Measurements from ENCODE around the gene FBXL19. TPM values are rescaled to one million over a fixed set of nuclear protein-coding genes. Genes with fewer than 3 reads are reported as not detected.

FBXL19 gene
- total RNA-seq, 1 experiment from 2014 or later: 89.8 TPM

GRCh38 chr16:30922960-30923535 is 324 bp upstream of the FBXL19 start:
- Histone ChIP-seq H3K36me3 (replicated peaks; ENCODE audit: control insufficient read depth, insufficient read depth, low read length) (no peaks in the 10 kb centered on the region; the same call in 1 of the 2 replicates), H3K4me3 (ENCODE audit: insufficient read depth, low read depth, low read length) (peak overlapping the region; percentile 77), H3K27me3 (ENCODE audit: control insufficient read depth, insufficient read depth, low read length) (no peaks in the 10 kb centered on the region)
- DNase-seq: peak; percentile 94

GRCh38 chr16:30924076-30924912 is 922 bp downstream of the FBXL19 start:
- DNase-seq: peak; percentile 87

GRCh38 chr16:30924913-30925631 is 1.7 kb downstream of the FBXL19 start:
- peak; percentile 51 for DNase-seq
- Histone ChIP-seq H3K4me3 (ENCODE audit: insufficient read depth, low read depth, low read length) (peak overlapping the region; percentile 77), H3K36me3 (replicated peaks; ENCODE audit: control insufficient read depth, insufficient read depth, low read length) (peaks cover 5% of the 10 kb centered on the region), H3K27me3 (ENCODE audit: control insufficient read depth, insufficient read depth, low read length) (no peaks in the 10 kb centered on the region)

More at GRCh38 chr16:30924076-30924912, 922 bp downstream of the FBXL19 start:
- H3K36me3 ChIP-seq (replicated peaks; ENCODE audit: control insufficient read depth, insufficient read depth, low read length): peaks cover 5% of the 10 kb centered on the region
- H3K4me3 ChIP-seq (ENCODE audit: insufficient read depth, low read depth, low read length): peak overlapping the region; percentile 77
- no peaks in the 10 kb centered on the region for H3K27me3 ChIP-seq (ENCODE audit: control insufficient read depth, insufficient read depth, low read length)

- DNase-seq: peak; percentile 48
- Histone ChIP-seq H3K27me3 (ENCODE audit: control insufficient read depth, insufficient read depth, low read length) (no peaks in the 10 kb centered on the region), H3K36me3 (replicated peaks; ENCODE audit: control insufficient read depth, insufficient read depth, low read length) (peaks cover 8% of the 10 kb centered on the region), H3K4me3 (ENCODE audit: insufficient read depth, low read depth, low read length) (no peak overlapping the region)
These were observed 2.2 kb downstream of the FBXL19 start for GRCh38 chr16:30925632-30925987.

GRCh38 chr16:30925995-30926811 is 2.8 kb downstream of the FBXL19 start:
- H3K36me3 ChIP-seq (replicated peaks; ENCODE audit: control insufficient read depth, insufficient read depth, low read length): peaks cover 13% of the 10 kb centered on the region
- no peak overlapping the region for H3K4me3 ChIP-seq (ENCODE audit: insufficient read depth, low read depth, low read length)
- DNase-seq: peak; percentile 36
- no peaks in the 10 kb centered on the region for H3K27me3 ChIP-seq (ENCODE audit: control insufficient read depth, insufficient read depth, low read length)

- H3K36me3 ChIP-seq (replicated peaks; ENCODE audit: control insufficient read depth, insufficient read depth, low read length): peaks cover 17% of the 10 kb centered on the region
- no peaks in the 10 kb centered on the region for H3K27me3 ChIP-seq (ENCODE audit: control insufficient read depth, insufficient read depth, low read length)
- no peak overlapping the region for H3K4me3 ChIP-seq (ENCODE audit: insufficient read depth, low read depth, low read length)
- peak; percentile 19 for DNase-seq
These were observed 3.8 kb downstream of the FBXL19 start for GRCh38 chr16:30926937-30927788.

- peak; percentile 98 for DNase-seq
- H3K36me3 ChIP-seq (replicated peaks; ENCODE audit: control insufficient read depth, insufficient read depth, low read length): peaks cover 21% of the 10 kb centered on the region
- no peaks in the 10 kb centered on the region for H3K27me3 ChIP-seq (ENCODE audit: control insufficient read depth, insufficient read depth, low read length)
- no peak overlapping the region for H3K4me3 ChIP-seq (ENCODE audit: insufficient read depth, low read depth, low read length)
These were observed 4.5 kb downstream of the FBXL19 start for GRCh38 chr16:30927789-30928378.

GRCh38 chr16:30928390-30928789 is 5.0 kb downstream of the FBXL19 start:
- Histone ChIP-seq H3K4me3 (ENCODE audit: insufficient read depth, low read depth, low read length) (no peak overlapping the region), H3K27me3 (ENCODE audit: control insufficient read depth, insufficient read depth, low read length) (no peaks in the 10 kb centered on the region), H3K36me3 (replicated peaks; ENCODE audit: control insufficient read depth, insufficient read depth, low read length) (peaks cover 21% of the 10 kb centered on the region)
- DNase-seq: no peak

GRCh38 chr16:30929167-30929566 is 5.8 kb downstream of the FBXL19 start:
- H3K36me3 ChIP-seq (replicated peaks; ENCODE audit: control insufficient read depth, insufficient read depth, low read length): peaks cover 21% of the 10 kb centered on the region
- H3K4me3 ChIP-seq (ENCODE audit: insufficient read depth, low read depth, low read length): no peak overlapping the region
- peak; percentile 31 for DNase-seq
- H3K27me3 ChIP-seq (ENCODE audit: control insufficient read depth, insufficient read depth, low read length): no peaks in the 10 kb centered on the region

- Histone ChIP-seq H3K4me3 (ENCODE audit: insufficient read depth, low read depth, low read length) (no peak overlapping the region), H3K27me3 (ENCODE audit: control insufficient read depth, insufficient read depth, low read length) (no peaks in the 10 kb centered on the region), H3K36me3 (replicated peaks; ENCODE audit: control insufficient read depth, insufficient read depth, low read length) (peaks cover 21% of the 10 kb centered on the region)
- DNase-seq: no peak
These were observed 6.8 kb downstream of the FBXL19 start for GRCh38 chr16:30930160-30930571.

- Histone ChIP-seq H3K27me3 (ENCODE audit: control insufficient read depth, insufficient read depth, low read length) (no peaks in the 10 kb centered on the region), H3K36me3 (replicated peaks; ENCODE audit: control insufficient read depth, insufficient read depth, low read length) (peaks cover 24% of the 10 kb centered on the region), H3K4me3 (ENCODE audit: insufficient read depth, low read depth, low read length) (no peak overlapping the region)
- DNase-seq: no peak
These were observed 7.8 kb downstream of the FBXL19 start for GRCh38 chr16:30931068-30931650.

- H3K4me3 ChIP-seq (ENCODE audit: insufficient read depth, low read depth, low read length): no peak overlapping the region
- peaks cover 20% of the 10 kb centered on the region for H3K36me3 ChIP-seq (replicated peaks; ENCODE audit: control insufficient read depth, insufficient read depth, low read length)
- peak; percentile 89 for DNase-seq
- H3K27me3 ChIP-seq (ENCODE audit: control insufficient read depth, insufficient read depth, low read length): no peaks in the 10 kb centered on the region
These were observed 11.6 kb downstream of the FBXL19 start for GRCh38 chr16:30934827-30935557.
